Vagina (tissue), 2 donors: Measurements from ENCODE around the gene CCNE1.

Experiments used
- CTCF ChIP-seq, 3 experiments: fragments of 450-650 bp in 2 of 3; fragments of 200-600 bp in 1 of 3; sonication (generic) in 1 of 3; IDR thresholded peaks; one replicate each; pipeline ENCODE4 v1.5.1; 2017 to 2019; ENCODE audit warnings: antibody characterized with exemption in 3 of 3, mild to moderate bottlenecking in 2 of 3, moderate library complexity in 2 of 3
- POLR2A ChIP-seq, 2 donors: fragments of 450-650 bp; IDR thresholded peaks; one replicate each; pipeline ENCODE4 v1.6.1; 2017; ENCODE audit warnings: antibody characterized with exemption in 2 of 2, mild to moderate bottlenecking in 2 of 2, moderate library complexity in 2 of 2

- TF ChIP-seq CTCF (IDR thresholded peaks at IDR 0.05): no peak
- no peak for TF ChIP-seq POLR2A (IDR thresholded peaks at IDR 0.05)
Observed at GRCh38 chr19:29872224-29872731, 60.5 kb downstream of the CCNE1 start.
